A549 (cell line): Measurements from ENCODE around the gene OGA.

Experiments used
- CHD4 ChIP-seq: fragments of 200-600 bp; sonication (generic); IDR thresholded peaks from 2 replicates; pipeline ENCODE4 v1.6.1; 2016; ENCODE audit warnings: antibody characterized with exemption, mild to moderate bottlenecking, borderline replicate concordance
- CTCF ChIP-seq: fragments of >200 bp; sonication (Bioruptor Twin); formaldehyde crosslinking; IDR thresholded peaks from 3 replicates; pipeline ENCODE4 v1.5.1; 2016
- ELK1 ChIP-seq: fragments of 150-350 bp; IDR thresholded peaks from 2 replicates; pipeline ENCODE4 v1.6.1; 2014; ENCODE audit warnings: low read depth, mild to moderate bottlenecking, low read length
- FOSL2 ChIP-seq, 2 experiments: fragments of 450-650 bp in 1 of 2; fragments of >200 bp in 1 of 2; sonication (Bioruptor Twin) in 1 of 2; formaldehyde crosslinking; IDR thresholded peaks; 2 replicates each; pipeline versions ENCODE4 v1.5.0 to v1.6.1; 2016 to 2020; ENCODE audit warnings: mild to moderate bottlenecking in 1 of 2, moderate library complexity in 1 of 2
- JUNB ChIP-seq: fragments of >200 bp; sonication (Bioruptor Twin); formaldehyde crosslinking; IDR thresholded peaks from 2 replicates; pipeline ENCODE4 v1.6.1; 2016
- KDM1A ChIP-seq: fragments of 200-600 bp; sonication (generic); IDR thresholded peaks from 2 replicates; pipeline ENCODE4 v1.6.1; 2016; ENCODE audit warnings: low read depth, mild to moderate bottlenecking
- MAFK ChIP-seq: fragments of 450-650 bp; IDR thresholded peaks from 2 replicates; pipeline ENCODE4 v1.6.1; 2014; ENCODE audit not compliant: partially characterized antibody
- MAX ChIP-seq: IDR thresholded peaks from 2 replicates; pipeline ENCODE4 v1.6.1; 2012
- NR3C1 ChIP-seq: fragments of >200 bp; sonication (Bioruptor Twin); formaldehyde crosslinking; IDR thresholded peaks from 3 replicates; pipeline ENCODE4 v1.6.1; 2017
- POLR2A ChIP-seq: IDR thresholded peaks from 2 replicates; pipeline ENCODE4 v1.6.1; 2012; ENCODE audit warnings: mild to moderate bottlenecking, low read length
- RAD21 ChIP-seq, 2 experiments: fragments of >200 bp in 1 of 2; sonication (Bioruptor Twin) in 1 of 2; formaldehyde crosslinking in 1 of 2; IDR thresholded peaks in 1 of 2; conservative IDR thresholded peaks in 1 of 2; 2 replicates in 1 of 2; 3 replicates in 1 of 2; pipeline ENCODE4 v1.6.1; 2012 to 2018; ENCODE audit warnings: inconsistent platforms in 1 of 2
- ZC3H11A ChIP-seq: fragments of 450-650 bp; IDR thresholded peaks from 2 replicates; pipeline ENCODE4 v1.6.1; 2014; ENCODE audit warnings: antibody characterized with exemption, mild to moderate bottlenecking
- ZFP36 ChIP-seq: fragments of 450-650 bp; IDR thresholded peaks from 2 replicates; pipeline ENCODE4 v1.6.1; 2014; ENCODE audit warnings: borderline replicate concordance; ENCODE audit not compliant: partially characterized antibody
- ZNF302 ChIP-seq: fragments of 250-450 bp; sonication (Bioruptor Pico); IDR thresholded peaks from 2 replicates; pipeline ENCODE4 v1.9.0; 2021; ENCODE audit warnings: inconsistent platforms, mild to moderate bottlenecking, moderate library complexity

- TF ChIP-seq MAFK, result no peak
- no peak for TF ChIP-seq KDM1A
- no peak for TF ChIP-seq JUNB
- TF ChIP-seq POLR2A, result no peak
- TF ChIP-seq CTCF, result no peak
- TF ChIP-seq RAD21 (conservative IDR thresholded peaks at IDR 0.05 in 1 of 2, IDR thresholded peaks at IDR 0.05 in 1 of 2), result no peak
- TF ChIP-seq FOSL2 (IDR thresholded peaks at IDR 0.05), result no peak
- no peak for TF ChIP-seq FOSL2 (CRISPR knock-in tag; IDR thresholded peaks at IDR 0.05)
- TF ChIP-seq CHD4, result no peak
- TF ChIP-seq ZC3H11A, result no peak
- TF ChIP-seq MAX, result no peak
- TF ChIP-seq ELK1, result no peak
- no peak for TF ChIP-seq ZNF302
- TF ChIP-seq ZFP36, result no peak
- TF ChIP-seq NR3C1, result no peak
Measured at GRCh38 chr10:101793526-101793925, 24.7 kb downstream of the OGA start.
